GM18861 (cell line): ENCODE results near the gene GLIS1.

Experiments used
- ATAC-seq: cut with Tn5 transposase; IDR thresholded peaks from one replicate; pipeline ENCODE4 v1.9.1; 2021; ENCODE audit not compliant: unreplicated experiment

Gene GLIS1

DNA sequence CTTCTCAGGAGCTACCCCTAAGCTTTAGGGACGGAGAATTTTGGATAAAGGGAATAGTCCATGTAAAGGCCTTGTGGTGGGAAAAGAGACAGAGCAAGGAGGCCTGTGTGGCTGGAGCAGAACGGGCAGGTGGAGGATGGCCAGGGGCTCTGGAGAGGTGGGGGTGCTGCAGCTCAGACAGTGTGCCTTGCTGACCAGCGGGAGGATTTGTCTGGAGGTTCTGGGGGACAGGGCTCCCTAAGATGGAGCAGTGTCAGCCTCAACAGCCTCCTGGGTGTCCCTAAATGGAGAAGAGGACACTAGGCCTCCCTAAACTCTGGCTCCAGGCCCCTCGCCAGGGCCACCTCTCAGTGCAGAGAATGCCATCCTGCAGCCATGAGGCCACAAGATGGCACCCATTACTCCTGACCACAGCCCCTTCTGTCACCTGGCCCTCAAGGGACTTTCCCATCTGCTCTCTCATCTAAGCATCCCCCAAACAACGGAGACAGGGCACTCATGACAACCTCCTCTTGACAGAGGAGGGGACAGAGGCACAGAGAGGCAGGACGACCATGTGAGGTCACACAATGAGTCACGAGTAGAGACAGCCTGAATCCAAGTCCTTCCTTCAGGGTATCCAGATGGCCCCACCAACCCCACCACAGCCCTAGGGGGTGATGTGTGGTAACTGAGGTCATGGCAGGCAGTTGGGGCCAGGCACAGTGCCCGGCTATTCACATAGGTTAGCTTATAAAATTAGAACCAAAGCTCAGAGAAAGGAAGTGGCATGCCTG is 185.0 kb downstream of the GLIS1 start:
- ATAC-seq, result no peak

DNA sequence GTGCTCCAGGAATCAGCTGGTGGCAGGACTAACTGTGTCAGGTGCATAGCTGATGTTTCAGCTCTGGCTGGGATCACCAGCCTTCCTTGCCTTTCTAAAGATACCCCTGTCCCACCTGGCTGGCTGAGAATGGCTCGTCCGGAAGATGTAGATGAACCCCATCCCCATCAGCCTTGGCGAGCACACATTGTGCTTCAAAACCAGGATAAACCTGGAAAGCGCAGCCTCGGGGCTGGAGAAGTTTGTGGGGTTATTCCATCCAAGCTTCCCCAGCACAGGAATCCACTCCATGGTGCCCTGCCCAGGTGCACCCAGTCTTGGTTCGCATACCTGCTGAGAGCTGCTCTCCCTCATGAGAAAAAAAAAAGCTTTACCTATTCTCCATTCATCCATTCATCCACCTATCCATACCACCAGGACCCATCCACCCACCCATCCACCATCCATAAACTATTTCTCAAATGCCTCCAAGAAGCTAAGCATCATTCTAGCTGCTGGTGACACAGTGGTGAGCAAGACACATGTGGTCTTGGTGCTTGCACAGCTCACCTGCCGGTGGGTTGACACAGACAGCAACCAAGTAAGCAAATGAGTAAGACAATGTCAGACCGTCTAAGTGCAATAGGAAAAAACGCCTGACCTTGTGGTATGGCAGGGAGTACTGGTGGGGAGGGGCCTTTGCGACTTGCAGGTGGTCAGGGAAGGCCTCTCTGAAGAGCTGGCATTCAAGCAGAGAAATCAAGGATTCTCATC is 185.8 kb downstream of the GLIS1 start:
- ATAC-seq, result no peak

DNA sequence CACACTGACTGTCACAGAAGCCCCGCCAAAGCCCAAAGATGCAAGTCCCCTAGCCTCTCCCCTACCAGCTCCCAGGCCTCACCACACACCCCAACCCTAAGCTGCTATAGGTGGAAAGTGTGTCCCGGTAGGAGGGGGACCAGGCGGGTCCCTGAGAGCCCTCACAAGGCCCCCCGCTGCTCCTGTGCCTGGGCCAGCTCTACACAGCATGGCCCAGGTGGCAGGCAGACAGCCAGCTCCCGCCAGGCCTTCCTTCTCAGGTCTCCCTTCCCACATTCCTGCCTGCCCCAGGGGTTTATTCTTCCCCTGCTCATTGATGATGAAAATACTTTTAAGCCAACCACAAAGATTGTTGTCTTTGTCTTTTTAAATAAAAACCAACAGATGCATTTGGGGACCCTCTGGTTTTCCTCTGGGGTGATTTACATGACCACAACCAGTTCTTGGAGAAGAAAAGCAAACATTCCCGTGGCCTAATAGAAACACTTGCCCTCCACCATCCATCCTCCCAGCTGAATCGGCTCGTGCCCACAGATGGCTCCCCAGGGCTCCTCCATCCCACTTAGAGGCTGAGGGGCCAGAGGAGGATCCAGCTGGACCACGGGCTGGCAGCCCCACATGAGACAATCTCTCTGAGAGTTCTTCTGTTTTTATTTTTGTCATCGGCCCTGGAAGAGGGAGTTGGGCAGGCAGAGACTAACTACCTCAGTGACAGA is 186.7 kb downstream of the GLIS1 start:
- no peak for ATAC-seq

DNA sequence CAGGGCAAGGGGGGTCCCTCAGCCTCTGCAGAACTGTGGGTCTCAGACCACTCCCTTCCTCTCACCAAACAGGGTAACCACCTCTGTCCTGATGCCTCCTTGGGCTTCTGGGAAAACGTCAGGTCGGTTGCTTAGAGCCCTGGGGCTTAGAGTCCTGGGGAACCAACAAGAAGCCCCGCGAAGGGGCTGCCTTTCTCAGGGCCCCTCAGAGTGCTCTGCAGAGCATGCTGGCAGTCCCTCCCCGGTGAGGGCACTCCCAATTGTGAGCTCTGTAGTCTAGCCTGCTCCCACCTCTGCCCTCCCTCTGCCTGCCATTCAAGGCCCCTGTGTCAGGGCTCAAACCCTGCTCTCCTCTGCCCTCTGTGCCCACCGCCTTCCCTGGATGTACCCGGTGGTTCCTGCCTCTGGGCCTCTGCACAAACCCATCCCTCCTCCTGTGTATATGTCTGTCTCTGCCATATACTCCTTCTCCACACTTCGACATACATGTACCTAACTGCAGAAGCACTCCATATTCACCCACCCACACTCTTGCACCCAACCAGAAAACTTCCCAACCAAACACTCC is 187.5 kb downstream of the GLIS1 start:
- ATAC-seq, result no peak

DNA sequence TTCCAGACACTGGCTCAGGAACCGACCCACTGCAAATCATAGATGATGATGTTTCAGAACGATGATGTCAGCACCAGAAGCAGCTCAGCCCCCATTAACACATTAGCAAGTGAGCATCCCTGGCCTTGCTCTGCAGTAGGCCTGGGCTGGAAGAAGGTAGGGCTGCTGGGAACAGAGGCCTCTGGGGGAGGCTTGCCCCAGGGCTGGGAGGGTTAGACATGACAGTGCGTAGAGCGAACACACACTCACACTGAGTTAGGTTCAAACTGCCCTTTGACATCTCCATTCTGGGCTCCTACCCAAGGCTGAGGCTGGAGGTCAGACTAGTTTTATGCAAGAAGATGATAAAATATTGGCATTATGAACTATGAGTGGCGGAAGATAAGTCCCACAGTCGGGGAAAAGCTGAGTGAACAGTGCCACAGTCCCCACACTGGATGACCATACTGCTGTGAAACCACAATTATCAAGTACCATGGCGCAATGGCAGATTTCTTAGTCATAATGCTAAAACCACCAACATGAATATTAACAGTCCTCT is 188.7 kb downstream of the GLIS1 start:
- ATAC-seq, result no peak

DNA sequence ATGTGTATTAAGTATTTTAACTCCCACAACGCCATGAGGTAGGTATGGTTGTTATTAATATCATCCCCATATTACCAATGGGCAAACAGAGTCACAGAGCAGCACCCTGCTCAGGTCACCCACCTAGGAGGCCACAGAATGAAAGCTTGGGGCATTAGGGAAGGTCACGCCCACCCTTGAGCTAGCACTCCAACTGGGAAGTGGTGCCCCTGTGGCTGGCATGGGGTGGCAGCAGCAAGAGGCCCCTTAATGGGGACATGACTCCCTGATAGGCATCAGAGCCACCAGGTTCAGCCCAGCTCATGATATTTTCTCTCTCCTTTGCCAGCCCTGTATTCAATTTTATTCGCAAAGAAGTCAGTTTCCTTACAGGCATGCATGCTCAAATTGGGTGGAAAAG is 189.2 kb downstream of the GLIS1 start:
- ATAC-seq, result no peak

DNA sequence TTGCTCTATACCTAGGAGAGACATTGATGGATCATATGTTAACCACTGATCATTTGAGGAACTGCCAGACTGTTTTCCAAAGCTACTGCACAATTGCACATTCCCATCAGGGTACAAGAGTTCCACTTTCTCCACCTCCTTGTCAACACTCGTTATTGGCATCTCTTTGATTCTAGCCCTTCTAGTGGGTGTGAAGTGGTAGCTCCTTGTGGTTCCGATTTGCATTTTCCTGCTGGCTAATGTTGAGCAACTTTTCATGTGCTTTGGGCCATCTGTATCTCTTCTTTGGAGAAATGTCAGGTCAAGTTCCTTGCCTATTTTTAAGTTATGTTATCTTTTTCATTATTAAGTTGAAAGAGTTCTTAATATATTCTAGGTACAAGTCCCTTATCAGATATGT is 189.7 kb downstream of the GLIS1 start:
- no peak for ATAC-seq

DNA sequence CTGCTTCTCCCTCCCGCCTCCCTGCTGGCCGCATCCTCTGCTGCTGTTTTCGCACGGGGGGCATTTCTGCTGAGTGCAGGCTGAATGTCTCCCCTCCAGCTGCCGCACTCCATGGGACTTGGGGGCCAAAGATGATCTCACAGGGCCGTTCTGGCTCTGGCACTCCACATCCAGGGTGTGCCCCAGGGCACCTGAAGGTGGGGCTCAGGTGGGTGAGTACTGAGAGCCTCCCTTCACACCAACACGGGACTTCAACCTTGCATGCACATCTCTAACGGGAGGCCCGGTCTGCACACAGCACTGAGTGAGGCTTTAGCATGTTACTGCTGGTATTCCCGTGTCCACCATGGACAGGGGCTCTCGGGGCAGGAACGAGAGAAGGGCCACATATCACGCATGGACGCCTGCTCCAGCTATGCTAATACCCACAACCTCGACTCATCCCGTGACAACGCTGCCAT is 190.9 kb downstream of the GLIS1 start:
- no peak for ATAC-seq

DNA sequence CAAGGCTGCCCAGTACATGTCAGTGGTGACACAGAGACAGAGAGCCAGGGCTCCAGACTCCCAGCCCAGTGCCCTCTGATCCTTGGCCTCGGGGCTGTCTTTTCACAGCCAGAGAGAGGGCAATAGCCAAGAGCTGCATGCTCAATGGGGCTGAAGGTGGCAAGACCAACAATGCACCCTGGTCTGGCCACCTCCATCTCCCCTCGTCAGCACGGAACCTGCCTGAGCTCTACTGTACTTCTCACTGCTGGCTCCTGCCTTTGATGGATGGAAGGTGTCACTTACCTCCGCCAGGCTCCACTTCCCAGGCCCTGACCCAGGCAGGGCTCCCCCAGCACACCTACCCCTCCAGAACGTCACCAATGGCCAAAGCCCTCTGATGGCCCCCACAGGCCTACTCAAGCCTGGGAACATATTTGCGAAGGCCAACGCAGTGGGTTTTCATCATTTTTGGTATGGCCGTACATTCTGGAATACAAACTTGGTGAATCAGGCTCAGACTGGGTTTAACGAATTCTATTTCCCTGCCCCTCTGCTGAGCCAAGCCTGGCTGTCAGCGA is 191.7 kb downstream of the GLIS1 start:
- no peak for ATAC-seq

DNA sequence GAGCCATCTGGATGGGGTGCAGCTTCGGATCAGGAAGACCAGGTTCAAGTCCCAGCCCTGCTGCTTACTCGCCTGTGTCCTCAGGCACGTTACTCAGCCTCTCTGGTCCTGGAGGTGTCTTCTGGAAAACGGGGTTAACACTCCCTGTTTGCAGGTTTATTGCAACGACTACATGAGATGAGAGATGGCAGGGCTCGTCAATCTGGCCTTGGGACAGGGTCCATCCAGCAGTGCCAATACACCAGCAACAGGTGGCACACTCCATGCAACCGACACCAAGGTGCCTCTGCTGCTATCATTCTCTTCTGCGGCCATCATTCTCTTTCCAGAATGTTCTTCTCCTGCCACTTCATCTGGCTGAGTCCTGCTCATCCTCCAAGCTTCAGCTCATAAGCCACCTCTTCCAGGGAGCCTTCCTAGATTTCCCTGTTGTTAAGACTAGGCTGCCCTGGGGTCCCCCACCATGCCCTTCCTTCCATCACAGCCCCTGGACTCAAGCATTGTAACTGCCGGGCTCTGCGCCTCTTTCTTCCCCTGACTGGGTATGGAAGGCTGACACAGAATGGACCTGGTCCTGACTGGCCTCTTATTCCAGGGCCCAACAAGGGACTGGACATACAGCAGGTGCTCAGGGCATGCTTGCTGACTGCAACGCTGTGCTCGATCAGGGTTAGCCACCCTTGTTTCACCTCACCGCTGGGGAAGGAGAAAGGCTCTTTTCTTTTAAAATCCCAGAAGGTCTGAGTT is 192.4 kb downstream of the GLIS1 start:
- ATAC-seq, result no peak

DNA sequence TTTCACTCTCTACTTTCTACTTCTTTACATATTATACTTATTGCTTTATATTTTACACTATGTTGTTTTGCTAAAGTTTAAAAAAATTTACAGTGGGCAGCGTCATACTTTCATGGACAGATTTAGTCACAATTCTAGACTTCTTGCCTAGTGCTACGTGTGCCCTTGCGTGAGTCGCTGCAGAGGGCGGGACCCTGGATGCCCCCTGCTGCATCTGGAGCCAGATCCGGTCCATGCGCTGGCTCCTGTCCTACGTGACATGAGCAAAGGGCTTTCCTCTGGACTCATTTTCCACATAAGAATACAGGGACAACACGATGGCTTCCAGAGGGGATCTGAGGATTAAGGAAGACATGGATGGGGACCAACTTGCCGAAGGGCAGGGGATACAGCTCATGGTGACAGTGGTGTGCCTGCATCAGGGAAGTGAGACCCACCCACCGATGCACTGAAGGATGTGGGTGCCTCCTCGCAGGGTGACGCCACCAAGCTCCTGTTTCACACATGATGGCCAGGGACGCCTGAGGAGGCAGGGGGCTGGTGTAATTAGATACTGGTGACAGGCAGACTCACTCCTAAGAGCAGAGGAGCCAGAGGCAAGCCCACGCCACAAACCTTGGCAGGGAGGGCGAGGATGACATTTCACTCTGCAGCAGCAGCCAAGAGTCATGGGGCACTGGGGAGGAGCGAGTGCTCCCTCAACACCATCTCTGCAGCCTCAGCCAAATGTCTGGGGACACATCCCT is 193.1 kb downstream of the GLIS1 start:
- no peak for ATAC-seq

DNA sequence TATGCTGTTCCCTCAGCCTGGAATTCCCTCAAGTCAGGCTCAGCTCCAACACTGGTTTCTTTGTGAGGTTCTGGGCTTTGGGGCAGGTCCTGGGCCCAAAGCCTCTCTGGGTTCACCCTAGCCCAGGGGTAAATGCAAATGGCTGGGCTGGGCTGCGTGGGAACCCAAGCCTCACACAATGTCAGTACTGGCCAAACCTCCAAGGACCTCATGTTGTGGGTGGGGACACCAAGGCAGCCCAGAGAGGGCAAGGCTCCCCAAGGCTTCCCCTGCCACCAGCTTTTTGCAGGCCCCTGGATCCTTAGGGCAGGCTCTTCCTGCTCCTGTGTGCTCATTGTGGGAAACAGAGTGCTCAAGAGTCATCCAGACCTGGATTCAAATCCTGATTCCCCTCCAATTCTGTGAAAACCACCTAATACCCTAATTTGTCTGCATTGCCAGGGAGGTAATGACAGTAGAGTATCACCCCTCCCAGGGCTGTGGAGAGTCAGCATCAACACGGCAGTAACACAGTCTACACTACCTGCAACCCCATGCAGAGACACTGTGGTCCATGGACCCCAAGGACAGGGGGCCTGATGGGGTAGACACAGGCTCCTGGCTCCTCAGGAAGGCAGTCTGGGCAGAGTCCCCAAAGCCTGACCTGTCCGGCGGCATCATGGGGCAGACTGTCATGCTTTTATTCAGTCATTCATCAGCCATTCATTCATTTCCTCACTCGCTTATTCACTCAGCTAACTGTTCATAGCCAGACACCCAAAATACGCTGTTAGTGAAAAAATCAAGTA is 194.0 kb downstream of the GLIS1 start:
- no peak for ATAC-seq

DNA sequence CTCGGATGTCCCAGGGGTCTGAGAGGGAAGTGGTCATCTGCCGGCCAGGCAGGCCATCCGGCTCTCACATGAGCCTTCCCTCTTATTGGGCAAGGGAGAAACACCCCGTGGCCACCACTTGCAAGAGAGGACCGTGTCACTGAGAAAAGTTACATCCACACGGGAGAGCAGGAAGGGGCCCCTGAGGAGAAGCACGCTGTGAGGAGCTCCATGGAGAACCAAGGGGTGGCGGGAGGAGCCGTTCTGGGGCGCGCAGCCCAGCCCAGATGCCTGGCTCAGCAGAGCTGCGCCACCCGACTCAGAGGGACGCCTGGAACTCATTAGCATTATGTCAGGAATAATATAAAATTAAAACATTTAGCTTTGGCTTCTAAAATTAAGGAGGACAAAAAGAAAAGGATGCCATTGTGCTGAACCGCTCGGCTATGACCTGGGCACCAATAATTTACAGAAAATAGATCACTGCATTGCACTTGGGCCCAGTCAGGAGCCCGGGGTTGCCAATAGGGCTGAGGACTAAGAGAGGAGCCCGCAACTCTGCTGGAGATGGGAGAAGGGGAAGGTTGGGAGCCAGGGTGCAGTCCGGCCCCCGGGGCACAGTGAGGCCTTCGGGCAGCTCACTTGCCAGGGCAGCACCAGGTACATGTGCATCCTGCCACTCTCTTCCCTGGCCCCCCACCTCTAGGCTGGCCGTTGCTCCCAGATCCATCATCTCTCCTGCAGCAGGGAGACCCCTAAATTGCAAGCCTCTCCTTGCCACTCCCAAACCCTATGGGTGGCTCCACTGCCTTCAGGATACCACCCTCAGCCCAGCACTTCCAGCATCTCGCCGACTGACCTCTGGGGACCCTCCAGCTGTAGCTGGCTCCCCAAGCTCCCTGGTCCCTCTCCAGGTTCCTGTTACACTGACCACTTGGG is 194.9 kb downstream of the GLIS1 start:
- ATAC-seq, result no peak

DNA sequence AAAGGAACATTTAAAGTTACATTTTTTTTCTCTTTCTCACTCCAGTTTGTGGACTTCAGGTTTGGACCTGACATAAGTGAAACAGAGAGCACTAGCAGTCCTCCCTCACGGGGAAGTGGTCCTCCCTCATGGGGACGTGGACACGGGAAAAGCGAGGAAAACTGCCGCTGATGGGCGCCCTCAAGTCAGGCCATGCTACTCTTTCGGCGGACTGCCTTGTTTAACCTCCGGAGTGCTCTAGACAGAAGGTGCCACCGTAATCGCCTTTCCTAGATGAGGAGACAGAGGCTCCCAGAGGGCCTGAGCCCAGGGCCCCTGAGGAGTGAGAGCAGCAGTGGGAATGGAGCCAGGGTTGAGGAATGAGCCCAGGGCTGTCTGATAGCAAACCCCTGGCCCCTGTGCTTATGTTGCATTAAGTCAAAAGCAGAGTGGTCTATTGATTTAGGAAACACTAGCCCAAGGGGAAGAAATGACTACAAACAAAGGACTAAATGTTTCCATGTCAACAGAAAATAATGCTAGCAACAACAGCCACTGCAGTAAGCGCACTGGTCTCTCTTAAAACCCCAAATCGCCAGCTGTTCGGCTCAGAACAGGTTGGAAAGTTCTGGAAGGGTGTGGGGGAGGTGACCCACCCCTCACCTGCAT is 195.7 kb downstream of the GLIS1 start:
- no peak for ATAC-seq

DNA sequence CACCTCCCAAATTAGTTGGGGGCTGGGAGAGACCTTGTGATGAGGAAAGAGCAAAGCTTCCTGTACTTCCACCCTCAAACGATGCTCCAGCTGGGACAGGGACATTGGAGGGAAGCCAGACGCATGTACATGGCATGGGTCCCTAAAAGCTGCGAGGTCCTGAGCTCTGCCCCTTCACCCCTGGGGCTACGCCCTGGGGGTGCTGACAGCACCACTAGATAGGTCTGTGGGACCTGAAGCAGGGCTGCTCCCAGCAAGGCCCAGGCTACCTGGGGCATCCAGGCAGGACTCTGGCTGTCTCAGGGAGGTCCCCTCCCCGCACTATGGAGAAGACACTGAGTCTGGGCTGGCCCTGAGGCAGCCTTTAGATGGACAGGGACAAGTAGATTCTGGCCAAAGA is 196.4 kb downstream of the GLIS1 start:
- ATAC-seq, result no peak

DNA sequence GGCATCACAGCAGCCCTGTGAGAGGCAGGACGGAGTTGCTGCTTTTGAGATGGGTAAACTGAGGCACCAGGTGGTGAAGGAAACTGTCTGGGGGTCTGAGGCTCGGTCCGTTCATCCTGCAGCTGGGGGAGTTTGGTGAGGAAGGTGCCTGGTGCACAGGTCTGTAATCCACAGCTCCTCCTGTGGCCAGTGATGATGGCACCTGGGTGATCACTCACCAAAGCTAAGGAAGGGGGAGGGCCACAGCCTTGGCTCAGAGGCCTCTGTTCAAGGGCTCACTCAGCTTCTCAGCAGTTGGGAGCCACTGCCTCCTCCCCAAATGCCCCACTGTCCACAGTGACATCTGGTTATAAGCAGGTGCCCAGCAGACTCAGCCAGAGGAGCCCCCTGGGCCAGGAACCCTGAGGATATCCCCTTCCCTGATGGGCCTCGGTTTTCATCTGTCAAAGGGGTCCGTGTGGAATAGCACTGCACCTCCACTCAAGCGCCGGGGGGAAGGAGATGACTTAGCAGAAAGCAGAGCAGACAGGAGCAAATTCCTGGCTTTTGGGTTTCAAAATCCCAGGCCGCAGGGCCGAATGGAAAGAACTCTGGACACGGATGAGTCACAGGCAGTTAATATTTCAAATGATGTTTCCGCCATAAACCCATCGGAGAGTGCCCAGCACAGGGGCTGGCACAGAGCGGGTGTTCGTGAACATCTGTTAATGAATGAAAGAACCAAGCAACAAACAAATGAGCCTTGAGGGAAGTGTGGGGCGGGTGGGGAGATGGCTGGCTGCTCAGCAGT is 197.0 kb downstream of the GLIS1 start:
- no peak for ATAC-seq
